Kidney (tissue), 14 donors: Measurements from ENCODE around the gene KIF2A. TPM values are rescaled to one million over a fixed set of nuclear protein-coding genes. Genes with fewer than 3 reads are reported as not detected.

ENCODE experiments used
- DNase-seq, 5 donors: peaks; one replicate each; pipeline ENCODE4 v3.0.0-alpha.2; 2013 to 2020
- FAIRE-seq: peaks from 2 replicates; lab custom pipeline; 2012; peaks lifted over from hg19 to GRCh38; lab: Jason Lieb, UNC
- H3K27ac ChIP-seq, 2 donors: one replicate each; pipeline ENCODE4 v1.7.0; 2013; ENCODE audit warnings: low read depth in 2 of 2, low read length in 2 of 2, inconsistent platforms in 1 of 2
- H3K27me3 ChIP-seq: one replicate; pipeline ENCODE4 v1.7.1; 2013; ENCODE audit warnings: low read length, inconsistent platforms; ENCODE audit not compliant: control insufficient read depth, insufficient read depth
- H3K36me3 ChIP-seq, 3 donors: one replicate each; pipeline versions ENCODE4 v1.7.0 to v1.7.1; 2013; ENCODE audit warnings: low read length in 3 of 3, control low read depth in 1 of 3, inconsistent platforms in 1 of 3; ENCODE audit not compliant: insufficient read depth in 3 of 3, control insufficient read depth in 2 of 3
- H3K4me1 ChIP-seq, 3 donors: one replicate each; pipeline versions ENCODE4 v1.7.0 to v1.7.1; 2013; ENCODE audit warnings: low read length in 3 of 3, inconsistent platforms in 1 of 3, low read depth in 1 of 3; ENCODE audit not compliant: control insufficient read depth in 2 of 3, insufficient read depth in 2 of 3
- H3K4me3 ChIP-seq, 3 donors: one replicate each; pipeline versions ENCODE4 v1.7.0 to v1.8.1; 2013; ENCODE audit warnings: low read length in 3 of 3, control low read depth in 1 of 3, inconsistent platforms in 1 of 3
- H3K9ac ChIP-seq, 3 donors: one replicate each; pipeline versions ENCODE4 v1.7.0 to v1.7.1; 2013; ENCODE audit warnings: low read length in 3 of 3, control low read depth in 1 of 3, inconsistent platforms in 1 of 3
- H3K9me3 ChIP-seq, 3 donors: one replicate each; pipeline versions ENCODE4 v1.7.0 to v1.7.1; 2013; ENCODE audit warnings: low read length in 3 of 3, control low read depth in 1 of 3, inconsistent platforms in 1 of 3; ENCODE audit not compliant: control insufficient read depth in 2 of 3, insufficient read depth in 1 of 3
- CTCF ChIP-seq: IDR thresholded peaks from 3 replicates; pipeline ENCODE4 v1.5.1; 2012; ENCODE audit warnings: mild to moderate bottlenecking, moderate library complexity, borderline replicate concordance; ENCODE audit not compliant: insufficient read depth; ENCODE audit errors: extremely low read depth
- intact Hi-C: fragments of 100-400 bp; cut with DNase I; formaldehyde crosslinking; loops from one replicate; pipeline ENCODE4 v1.11.1; 2022
- polyA plus RNA-seq: library from polyadenylated mRNA; stranded (reverse); fragments of 350-450 nt; fragmentation: Illumina TruSeq; extraction: RNeasy Lipid Tissue Mini Kit (QIAGEN cat#74804); gene quantifications from one replicate; pipeline ENCODE4 v1.2.3, GENCODE V29; 2014; ENCODE audit warnings: low read depth, low replicate concordance; ENCODE audit not compliant: insufficient read depth
- total RNA-seq: library from RNA; stranded (reverse); fragmentation: NEBNext Ultra II Directional; extraction: Animal tissue kit (Norgen Biotek cat#: 25700); gene quantifications from one replicate; pipeline ENCODE4 v1.2.1, GENCODE V29; 2021
- donor health status: control.
- donor health status: control.
- donor health status: control.
- donor health status: control.
- donor health status: control.
- donor health status: DM: yes; HTN: yes; CAD: no.
- donor health status: Normal renal cell carcinoma (clear cell type).

The KIF2A gene
- total and polyA plus RNA-seq, 2 donors from 2014 or later = 4.6 to 32.4 TPM

DNA sequence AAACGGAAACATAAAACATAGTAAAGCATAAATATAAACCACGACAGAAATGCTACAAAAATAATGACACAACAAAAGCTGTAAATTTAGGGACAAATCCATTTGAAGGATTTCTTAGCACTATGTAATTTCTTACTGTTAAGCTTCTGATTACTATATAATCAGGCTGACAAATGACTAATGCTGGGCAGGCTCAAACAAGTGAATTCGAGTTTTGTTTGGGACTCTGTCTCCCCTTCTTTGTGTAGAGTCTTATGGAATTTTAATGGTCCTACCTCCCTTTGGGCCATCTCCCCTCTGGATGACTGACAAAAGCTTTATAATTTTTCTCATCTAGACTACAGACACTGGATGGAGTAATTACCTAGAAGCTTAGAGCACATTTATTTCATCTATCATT lies 24.6 kb upstream of the KIF2A start:
- no peaks in the 10 kb centered on the region for H3K27me3 ChIP-seq
- FAIRE-seq = no peak
- no peak for TF ChIP-seq CTCF
- H3K4me1 ChIP-seq = no peaks in the 10 kb centered on the region
- intact Hi-C loops = no loop called here
- H3K36me3 ChIP-seq = no peaks in the 10 kb centered on the region
- no peak for DNase-seq
- no peaks in the 10 kb centered on the region for H3K9me3 ChIP-seq
- no peak overlapping the region for H3K4me3 ChIP-seq
- H3K9ac ChIP-seq = no peak overlapping the region
- no peak overlapping the region for H3K27ac ChIP-seq

GRCh38 chr5:62282064-62282463 lies 23.9 kb upstream of the KIF2A start:
- no peak for TF ChIP-seq CTCF
- no peak for DNase-seq

GRCh38 chr5:62283005-62283404 lies 23.0 kb upstream of the KIF2A start:
- DNase-seq (no peak), FAIRE-seq (no peak)
- Histone ChIP-seq H3K4me1 (no peaks in the 10 kb centered on the region), H3K9ac (no peak overlapping the region), H3K9me3 (no peaks in the 10 kb centered on the region), H3K36me3 (no peaks in the 10 kb centered on the region), H3K27ac (no peak overlapping the region), H3K27me3 (no peaks in the 10 kb centered on the region), H3K4me3 (no peak overlapping the region)
- no peak for TF ChIP-seq CTCF
- intact Hi-C loops = no loop called here

More at GRCh38 chr5:62282064-62282463, 23.9 kb upstream of the KIF2A start:
- Histone ChIP-seq H3K4me3 (no peak overlapping the region), H3K27me3 (no peaks in the 10 kb centered on the region), H3K4me1 (no peaks in the 10 kb centered on the region), H3K9ac (no peak overlapping the region), H3K36me3 (no peaks in the 10 kb centered on the region), H3K9me3 (no peaks in the 10 kb centered on the region), H3K27ac (no peak overlapping the region)
- intact Hi-C loops = no loop called here
- no peak for FAIRE-seq

GRCh38 chr5:62283861-62284260 lies 22.1 kb upstream of the KIF2A start:
- H3K36me3 ChIP-seq = no peaks in the 10 kb centered on the region
- no peak overlapping the region for H3K9ac ChIP-seq
- H3K9me3 ChIP-seq = no peaks in the 10 kb centered on the region
- no peak for TF ChIP-seq CTCF
- no peak overlapping the region for H3K27ac ChIP-seq
- no peak overlapping the region for H3K4me3 ChIP-seq
- intact Hi-C loops = no loop called here
- H3K4me1 ChIP-seq = no peaks in the 10 kb centered on the region
- no peaks in the 10 kb centered on the region for H3K27me3 ChIP-seq
- no peak for DNase-seq
- FAIRE-seq = no peak
